PFSK-1 (cell line): ENCODE results near the gene BECN2.

ENCODE experiments used
- FOXP2 ChIP-seq: optimal IDR thresholded peaks from 2 replicates; pipeline ENCODE3; 2011; ENCODE audit warnings: borderline replicate concordance, control low read depth, inconsistent platforms; ENCODE audit not compliant: insufficient read depth; ENCODE audit errors: extremely low read length, extremely low read depth
- POLR2AphosphoS5 ChIP-seq: IDR thresholded peaks from 2 replicates; pipeline ENCODE4 v1.6.1; 2012; ENCODE audit warnings: low read depth, mild to moderate bottlenecking, control low read depth, low read length, moderate library complexity
- SIN3A ChIP-seq: IDR thresholded peaks from 2 replicates; pipeline ENCODE4 v1.6.1; 2012; ENCODE audit warnings: mild to moderate bottlenecking, low read length, moderate library complexity, borderline replicate concordance; ENCODE audit not compliant: insufficient read depth
- TAF1 ChIP-seq: IDR thresholded peaks from 2 replicates; pipeline ENCODE4 v1.6.1; 2012; ENCODE audit warnings: low read length, control low read depth, borderline replicate concordance; ENCODE audit not compliant: insufficient read depth
- TF ChIP-seq, protein P1 (sequence below), 2 experiments: IDR thresholded peaks; 2 replicates each; pipeline versions ENCODE4 v1.6.1 to v1.8.0; 2011 to 2012; ENCODE audit warnings: low read depth in 2 of 2, low read length in 2 of 2, control low read depth in 1 of 2, inconsistent platforms in 1 of 2, mild to moderate bottlenecking in 1 of 2, moderate library complexity in 1 of 2; ENCODE audit not compliant: insufficient read depth in 1 of 2

The BECN2 gene

DNA sequence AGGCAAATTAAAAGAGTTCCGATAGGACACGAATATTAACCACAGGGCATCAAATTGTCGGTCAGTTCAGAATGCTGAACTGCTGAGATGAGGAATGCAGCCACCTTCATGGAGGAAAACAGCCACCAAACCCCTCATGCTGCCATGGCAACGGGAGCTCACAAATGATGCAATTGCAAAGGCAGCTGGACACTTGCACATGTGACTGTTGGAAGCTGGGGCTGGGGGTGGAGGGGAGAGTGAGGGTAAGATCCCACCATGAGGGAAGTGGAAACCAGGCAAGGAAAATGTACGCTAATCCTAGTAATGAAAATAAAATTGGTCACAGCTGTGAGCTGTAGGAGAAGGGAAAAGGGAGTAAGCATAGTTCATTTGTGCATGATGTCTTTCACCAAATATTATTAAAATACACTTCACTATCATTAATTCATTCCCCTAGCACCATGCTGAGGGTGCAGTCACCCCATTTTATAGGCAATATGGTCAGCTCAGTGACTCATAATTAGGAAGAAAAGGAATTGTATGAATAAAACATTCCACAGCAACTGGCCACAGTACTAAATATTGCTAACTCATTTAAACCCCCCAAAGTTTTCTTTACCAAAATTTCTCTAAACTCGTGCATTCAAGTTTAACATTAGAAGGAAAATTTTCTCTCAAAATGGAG, 15.3 kb downstream of the BECN2 start:
- no peak for TF ChIP-seq FOXP2
- no peak for TF ChIP-seq POLR2AphosphoS5
- TF ChIP-seq TAF1, result no peak
- TF ChIP-seq, protein P1, sequence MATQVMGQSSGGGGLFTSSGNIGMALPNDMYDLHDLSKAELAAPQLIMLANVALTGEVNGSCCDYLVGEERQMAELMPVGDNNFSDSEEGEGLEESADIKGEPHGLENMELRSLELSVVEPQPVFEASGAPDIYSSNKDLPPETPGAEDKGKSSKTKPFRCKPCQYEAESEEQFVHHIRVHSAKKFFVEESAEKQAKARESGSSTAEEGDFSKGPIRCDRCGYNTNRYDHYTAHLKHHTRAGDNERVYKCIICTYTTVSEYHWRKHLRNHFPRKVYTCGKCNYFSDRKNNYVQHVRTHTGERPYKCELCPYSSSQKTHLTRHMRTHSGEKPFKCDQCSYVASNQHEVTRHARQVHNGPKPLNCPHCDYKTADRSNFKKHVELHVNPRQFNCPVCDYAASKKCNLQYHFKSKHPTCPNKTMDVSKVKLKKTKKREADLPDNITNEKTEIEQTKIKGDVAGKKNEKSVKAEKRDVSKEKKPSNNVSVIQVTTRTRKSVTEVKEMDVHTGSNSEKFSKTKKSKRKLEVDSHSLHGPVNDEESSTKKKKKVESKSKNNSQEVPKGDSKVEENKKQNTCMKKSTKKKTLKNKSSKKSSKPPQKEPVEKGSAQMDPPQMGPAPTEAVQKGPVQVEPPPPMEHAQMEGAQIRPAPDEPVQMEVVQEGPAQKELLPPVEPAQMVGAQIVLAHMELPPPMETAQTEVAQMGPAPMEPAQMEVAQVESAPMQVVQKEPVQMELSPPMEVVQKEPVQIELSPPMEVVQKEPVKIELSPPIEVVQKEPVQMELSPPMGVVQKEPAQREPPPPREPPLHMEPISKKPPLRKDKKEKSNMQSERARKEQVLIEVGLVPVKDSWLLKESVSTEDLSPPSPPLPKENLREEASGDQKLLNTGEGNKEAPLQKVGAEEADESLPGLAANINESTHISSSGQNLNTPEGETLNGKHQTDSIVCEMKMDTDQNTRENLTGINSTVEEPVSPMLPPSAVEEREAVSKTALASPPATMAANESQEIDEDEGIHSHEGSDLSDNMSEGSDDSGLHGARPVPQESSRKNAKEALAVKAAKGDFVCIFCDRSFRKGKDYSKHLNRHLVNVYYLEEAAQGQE (IDR thresholded peaks at IDR 0.05; ENCODE audit: insufficient read depth in 1 of 2, low read depth in 2 of 2, low read length in 2 of 2), result no peak
- no peak for TF ChIP-seq SIN3A

GRCh38 chr1:241976229-241976628, 18.7 kb downstream of the BECN2 start:
- no peak for TF ChIP-seq FOXP2

DNA sequence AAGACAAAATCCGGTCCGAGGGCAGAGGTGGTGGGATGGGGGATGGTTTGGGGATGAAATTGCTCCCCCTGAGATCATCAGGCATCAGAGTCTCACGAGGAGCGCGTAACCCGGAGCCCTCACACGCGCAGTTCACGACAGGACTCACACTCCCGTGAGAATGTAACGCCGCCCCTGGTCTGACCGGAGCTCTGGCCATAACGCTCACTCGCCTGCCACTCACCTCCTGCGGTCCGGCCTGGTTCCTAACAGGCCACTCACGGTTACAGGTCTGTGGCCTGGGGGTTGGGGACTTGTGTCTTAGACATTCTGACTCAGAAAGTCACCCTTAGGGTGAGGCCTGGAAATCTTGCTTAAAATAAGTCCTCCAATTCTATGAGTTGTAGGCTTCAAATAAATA, 21.5 kb downstream of the BECN2 start:
- TF ChIP-seq SIN3A (no peak), POLR2AphosphoS5 (no peak), FOXP2 (no peak), TAF1 (no peak)
- TF ChIP-seq, protein P1 (IDR thresholded peaks at IDR 0.05; ENCODE audit: insufficient read depth in 1 of 2, low read depth in 2 of 2, low read length in 2 of 2), result no peak

- TF ChIP-seq SIN3A, result no peak
- TF ChIP-seq POLR2AphosphoS5, result no peak
- TF ChIP-seq, protein P1 (IDR thresholded peaks at IDR 0.05; ENCODE audit: insufficient read depth in 1 of 2, low read depth in 2 of 2, low read length in 2 of 2), result no peak
- TF ChIP-seq TAF1, result no peak
- TF ChIP-seq FOXP2, result no peak
Observed at GRCh38 chr1:241979926-241980325, 22.4 kb downstream of the BECN2 start.

- no peak for TF ChIP-seq FOXP2
- TF ChIP-seq, protein P1 (IDR thresholded peaks at IDR 0.05; ENCODE audit: insufficient read depth in 1 of 2, low read depth in 2 of 2, low read length in 2 of 2), result no peak
- TF ChIP-seq SIN3A, result no peak
- TF ChIP-seq POLR2AphosphoS5, result no peak
- no peak for TF ChIP-seq TAF1
Observed at GRCh38 chr1:241985787-241986186, 28.2 kb downstream of the BECN2 start.
